NT2/D1 (cell line): ENCODE results near the gene TMEM125.

ENCODE experiments used
- DNase-seq: peaks from one replicate; pipeline ENCODE4 v3.0.0-alpha.2; 2011; ENCODE audit warnings: low read depth, low spot score
- H3K27me3 ChIP-seq: 2 replicates; pipeline ENCODE4 v1.6.0; 2011; ENCODE audit warnings: mild to moderate bottlenecking; ENCODE audit not compliant: insufficient read length, insufficient read depth
- H3K36me3 ChIP-seq: 2 replicates; pipeline ENCODE4 v1.6.1; 2011; ENCODE audit warnings: mild to moderate bottlenecking, low read length, mixed read lengths; ENCODE audit not compliant: insufficient read depth, insufficient read length
- H3K4me1 ChIP-seq: 2 replicates; pipeline ENCODE4 v1.5.1; 2011; ENCODE audit not compliant: insufficient read depth, insufficient read length
- H3K4me3 ChIP-seq: 2 replicates; pipeline ENCODE4 v1.5.1; 2011; ENCODE audit warnings: low read depth; ENCODE audit not compliant: insufficient read length
- H3K9ac ChIP-seq: 2 replicates; pipeline ENCODE4 v1.6.0; 2011; ENCODE audit warnings: low read depth; ENCODE audit not compliant: insufficient read length
- H3K9me3 ChIP-seq: 2 replicates; pipeline ENCODE4 v1.5.1; 2011; ENCODE audit warnings: mild to moderate bottlenecking, low read length; ENCODE audit not compliant: insufficient read depth
- SUZ12 ChIP-seq: IDR thresholded peaks from 2 replicates; pipeline ENCODE4 v1.6.1; 2011; ENCODE audit not compliant: insufficient read length, insufficient read depth; ENCODE audit errors: extremely low read depth
- YY1 ChIP-seq: IDR thresholded peaks from 2 replicates; pipeline ENCODE4 v1.6.1; 2011; ENCODE audit not compliant: insufficient read length, insufficient read depth
- ZNF274 ChIP-seq: IDR thresholded peaks from 2 replicates; pipeline ENCODE4 v1.6.1; 2011; ENCODE audit warnings: mild to moderate bottlenecking, low read depth, low read length

TMEM125 gene

DNA sequence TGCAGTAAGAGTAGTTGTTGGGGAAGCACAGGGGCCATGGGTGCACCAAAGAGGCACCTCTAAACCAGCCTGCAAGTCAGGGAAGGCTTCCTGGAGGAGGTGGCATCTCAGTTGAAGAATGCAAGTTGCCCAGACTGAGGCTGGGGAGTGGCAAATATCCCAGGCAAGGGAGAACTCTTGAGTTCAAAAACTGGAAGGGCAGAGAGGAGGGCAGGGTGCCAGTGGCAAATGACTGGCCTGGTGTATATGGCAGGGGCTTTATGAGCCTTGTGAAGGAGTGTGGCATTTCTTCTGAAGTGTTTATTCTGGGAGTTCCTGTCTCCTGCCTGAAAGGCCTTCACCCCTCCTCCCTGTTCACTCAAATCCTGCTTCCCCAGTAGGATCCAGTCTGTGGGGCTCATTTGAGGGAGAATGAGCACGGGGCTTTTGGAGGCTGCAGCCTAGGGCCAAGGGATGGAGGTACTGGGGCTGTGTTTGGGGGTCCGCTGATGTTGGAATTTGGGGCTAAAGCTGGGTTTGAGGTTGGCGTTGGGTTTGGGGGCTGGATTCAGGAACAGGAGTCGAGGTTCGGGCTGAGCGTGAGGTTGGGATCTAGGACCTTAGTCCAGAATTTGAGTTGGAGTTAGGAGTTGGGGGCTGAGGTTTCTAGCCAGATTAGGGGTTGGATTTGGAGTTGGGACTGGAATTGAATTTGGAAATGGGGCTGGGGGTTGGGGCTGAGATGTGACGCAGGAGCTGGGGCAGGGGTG lies at the start of gene TMEM125:
Gene TMEM125, plus strand, starts transcription at position 357 of the 749 bp plus-strand sequence. CDS start 2,740 bp downstream, outside the sequence.
- H3K4me1 ChIP-seq = peaks cover 8% of the 10 kb centered on the region
- no peak for TF ChIP-seq SUZ12
- no peak for TF ChIP-seq ZNF274
- TF ChIP-seq YY1 = no peak
- DNase-seq = no peak
- no peaks in the 10 kb centered on the region for H3K27me3 ChIP-seq
- peak within 1 kb of the TSS; percentile 24 for H3K4me3 ChIP-seq
- H3K9me3 ChIP-seq = peaks cover 16% of the 10 kb centered on the region
- H3K36me3 ChIP-seq = no peaks in the 10 kb centered on the region
- no peak within 1 kb of the TSS for H3K9ac ChIP-seq

DNA sequence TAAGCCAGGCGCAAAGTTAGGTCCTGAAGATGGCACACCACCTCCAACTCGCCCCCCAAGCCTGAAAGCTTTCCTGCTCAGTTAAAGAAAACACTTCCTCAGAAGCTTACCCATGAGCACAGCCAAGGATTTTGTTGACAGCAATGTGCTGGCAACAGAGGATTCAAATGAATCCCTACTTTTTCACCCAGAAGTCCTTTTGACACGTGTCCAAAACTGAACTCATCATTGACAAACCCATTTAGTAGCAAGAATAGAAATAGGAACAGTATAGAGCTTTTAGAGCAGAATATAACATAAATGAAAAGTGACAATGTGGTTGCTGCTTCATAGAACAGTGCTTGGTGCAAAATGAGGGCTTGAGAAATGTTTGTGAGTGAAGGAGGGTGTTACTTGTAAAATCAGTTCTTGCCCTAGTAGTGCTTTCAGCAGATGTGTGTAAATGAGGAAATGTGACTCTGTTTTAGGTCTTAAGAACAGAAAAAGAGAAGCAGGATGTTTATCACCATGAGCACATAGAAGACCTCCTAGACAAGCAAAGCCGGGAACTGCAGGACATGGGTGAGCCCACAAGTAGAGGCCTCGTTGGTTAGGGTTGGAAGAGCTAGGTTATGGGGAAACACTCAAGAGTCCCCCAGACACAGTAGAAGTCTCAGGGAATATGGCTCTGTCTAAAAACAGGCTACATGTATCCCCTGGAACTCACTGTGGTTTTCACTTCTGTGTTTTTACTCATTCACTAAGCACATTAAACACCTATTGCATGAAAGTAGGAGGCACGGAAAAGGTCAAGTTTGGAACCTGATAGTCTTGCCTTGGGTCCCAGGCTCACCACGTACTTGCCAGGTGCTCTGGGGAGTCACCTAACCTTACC lies 48.6 kb upstream of the TMEM125 start:
- Histone ChIP-seq H3K4me3 (no peak overlapping the region), H3K36me3 (no peaks in the 10 kb centered on the region), H3K9me3 (no peaks in the 10 kb centered on the region), H3K4me1 (no peaks in the 10 kb centered on the region), H3K9ac (no peak overlapping the region), H3K27me3 (peaks cover under 1% of the 10 kb centered on the region)
- DNase-seq = no peak
- TF ChIP-seq ZNF274 (no peak), SUZ12 (no peak), YY1 (no peak)

DNA sequence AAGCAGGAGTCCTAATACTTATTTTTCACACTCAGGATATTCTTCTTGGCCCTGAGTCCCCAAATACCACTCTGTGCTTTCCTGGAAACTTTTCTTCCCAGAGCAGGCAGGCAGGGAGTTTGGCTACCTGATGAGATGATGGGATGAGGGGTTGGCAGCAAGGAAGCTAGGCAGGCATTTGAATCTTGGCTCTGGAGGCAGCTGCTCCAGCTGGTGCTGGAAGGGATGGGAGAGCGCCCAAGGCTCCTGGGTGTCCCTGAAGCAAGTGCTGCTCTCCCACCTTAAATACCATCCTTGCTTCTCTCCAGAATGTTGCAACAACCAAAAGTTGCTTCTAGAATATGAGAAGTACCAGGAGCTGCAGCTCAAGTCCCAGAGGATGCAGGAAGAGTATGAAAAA lies 48.0 kb upstream of the TMEM125 start:
- no peak for DNase-seq
- H3K9me3 ChIP-seq = no peaks in the 10 kb centered on the region
- H3K4me3 ChIP-seq = no peak overlapping the region
- H3K27me3 ChIP-seq = peaks cover 7% of the 10 kb centered on the region
- H3K9ac ChIP-seq = no peak overlapping the region
- H3K4me1 ChIP-seq = no peaks in the 10 kb centered on the region
- H3K36me3 ChIP-seq = no peaks in the 10 kb centered on the region
- TF ChIP-seq YY1 = no peak
- no peak for TF ChIP-seq ZNF274
- TF ChIP-seq SUZ12 = no peak

DNA sequence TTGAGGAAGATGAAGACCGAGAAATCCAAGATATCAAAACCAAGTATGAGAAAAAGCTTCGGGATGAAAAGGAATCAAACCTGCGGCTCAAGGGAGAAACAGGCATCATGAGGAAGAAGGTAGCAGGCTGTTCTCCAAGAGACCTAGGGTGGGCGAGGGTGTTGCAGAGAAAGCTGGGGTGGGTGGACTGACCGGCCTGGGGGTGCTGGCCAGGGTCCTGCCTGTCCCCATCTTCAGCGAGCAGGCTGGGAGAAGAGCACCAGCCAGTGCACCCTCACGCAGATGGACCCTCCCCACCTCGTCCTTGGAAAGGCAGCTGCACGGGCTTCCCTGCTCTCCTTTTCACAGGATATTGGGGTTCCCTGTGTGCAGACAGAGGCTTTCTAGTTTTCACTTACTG lies 46.9 kb upstream of the TMEM125 start:
- H3K4me3 ChIP-seq = no peak overlapping the region
- H3K9ac ChIP-seq = no peak overlapping the region
- TF ChIP-seq YY1 = no peak
- TF ChIP-seq ZNF274 = no peak
- TF ChIP-seq SUZ12 = no peak
- peaks cover 4% of the 10 kb centered on the region for H3K4me1 ChIP-seq
- H3K27me3 ChIP-seq = peaks cover 7% of the 10 kb centered on the region
- no peak for DNase-seq
- no peaks in the 10 kb centered on the region for H3K36me3 ChIP-seq
- H3K9me3 ChIP-seq = no peaks in the 10 kb centered on the region

DNA sequence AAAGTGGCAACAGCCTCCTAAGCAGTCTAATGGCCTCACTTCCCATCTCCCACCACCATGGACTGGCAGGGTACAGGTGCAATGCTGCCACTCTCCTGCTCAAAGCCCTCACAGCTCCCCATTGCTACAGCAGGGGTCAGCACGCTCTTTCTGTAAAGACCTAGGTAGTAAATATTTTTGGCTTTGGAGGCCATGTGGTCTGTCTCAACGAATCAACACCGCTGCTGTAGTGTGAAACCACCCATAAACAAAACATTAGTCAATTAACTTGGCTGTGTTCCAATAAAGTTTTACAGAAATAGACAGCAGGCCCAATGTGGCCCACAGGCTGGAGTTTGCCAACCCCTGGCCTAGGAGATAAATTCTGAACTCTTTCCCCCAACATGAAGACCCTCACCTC lies 44.6 kb upstream of the TMEM125 start:
- Histone ChIP-seq H3K4me3 (no peak overlapping the region), H3K36me3 (no peaks in the 10 kb centered on the region), H3K9me3 (no peaks in the 10 kb centered on the region), H3K4me1 (peaks cover 6% of the 10 kb centered on the region), H3K27me3 (peaks cover 7% of the 10 kb centered on the region), H3K9ac (no peak overlapping the region)
- DNase-seq = no peak
- no peak for TF ChIP-seq SUZ12
- no peak for TF ChIP-seq ZNF274
- TF ChIP-seq YY1 = no peak

DNA sequence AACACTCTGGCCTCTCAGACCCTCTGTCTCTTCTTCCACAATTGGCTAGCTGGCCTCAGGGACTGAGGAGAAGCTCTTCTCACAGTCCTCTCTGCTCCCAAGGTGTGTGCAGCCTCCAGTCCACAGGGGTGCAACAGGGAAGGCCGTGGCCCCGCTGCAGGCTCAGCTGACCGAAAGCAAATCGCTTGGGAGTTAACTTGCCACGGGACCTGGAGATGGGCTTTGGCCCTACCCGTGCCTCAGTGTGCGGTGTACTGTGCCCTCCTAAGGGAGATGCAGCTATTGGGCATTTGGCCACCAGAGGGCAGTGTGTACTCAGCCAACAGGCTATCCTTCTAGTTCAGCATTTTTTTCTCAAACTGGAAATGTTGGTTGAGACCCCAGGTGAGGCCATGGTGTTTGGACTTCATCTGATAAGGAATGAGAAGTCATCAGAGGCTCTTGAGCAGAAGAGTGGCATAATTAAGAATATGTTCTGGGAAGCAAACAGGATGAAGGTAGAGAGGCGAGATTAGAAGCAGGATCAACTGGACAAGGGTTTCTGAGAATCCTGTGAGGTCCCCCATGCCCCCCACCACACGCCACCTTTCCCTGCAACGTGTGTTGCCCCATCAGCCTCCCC lies 42.5 kb upstream of the TMEM125 start:
- DNase-seq = peak; percentile 95
- Histone ChIP-seq H3K27me3 (peaks cover 7% of the 10 kb centered on the region), H3K4me1 (peaks cover 14% of the 10 kb centered on the region), H3K4me3 (no peak overlapping the region), H3K9ac (peak overlapping the region; percentile 3), H3K9me3 (no peaks in the 10 kb centered on the region), H3K36me3 (no peaks in the 10 kb centered on the region)
- no peak for TF ChIP-seq SUZ12
- TF ChIP-seq ZNF274 = no peak
- no peak for TF ChIP-seq YY1
